Measurements from ENCODE around the gene OGFOD2. TPM values are rescaled to one million over a fixed set of nuclear protein-coding genes. Genes with fewer than 3 reads are reported as not detected.

OGFOD2 gene
- polyA plus RNA-seq, 1 donor (not counting 4 experiments of a cell fraction or from before 2014, with no cell fraction given) = 6.9 TPM

GRCh38 chr12:123010110-123010509 is 35.1 kb downstream of the OGFOD2 start:
- H2AFZ ChIP-seq (ENCODE audit: control insufficient read depth, low read length) = no peak overlapping the region
- H3K9me3 ChIP-seq (ENCODE audit: control insufficient read depth, low read depth, low read length) = no peaks in the 10 kb centered on the region
- no peak for DNase-seq (ENCODE audit: low read depth, low spot score)
- no peak overlapping the region for H3K9ac ChIP-seq (ENCODE audit: control insufficient read depth, extremely low read depth, insufficient read depth, low read length)
- H4K20me1 ChIP-seq (ENCODE audit: control insufficient read depth, extremely low read depth, insufficient read depth, low read length) = no peaks in the 10 kb centered on the region
- H3K79me2 ChIP-seq (ENCODE audit: control insufficient read depth, insufficient read depth, low read length) = no peaks in the 10 kb centered on the region
- H3K36me3 ChIP-seq (ENCODE audit: control insufficient read depth in 2 of 2, extremely low read depth in 1 of 2, insufficient read depth in 2 of 2, low read length in 2 of 2) = peaks cover 2 to 14% of the 10 kb centered on the region in 2 experiments
- no peaks in the 10 kb centered on the region for H3K4me1 ChIP-seq (ENCODE audit: control insufficient read depth, extremely low read depth, insufficient read depth, low read length)
- TF ChIP-seq CTCF (optimal IDR thresholded peaks at IDR 0.05 in 1 of 3, IDR thresholded peaks at IDR 0.05 in 1 of 3, conservative IDR thresholded peaks at IDR 0.05 in 1 of 3; ENCODE audit: extremely low read depth in 1 of 3, insufficient read depth in 2 of 3, low read length in 3 of 3) = no peak
- TF ChIP-seq EZH2 (IDR thresholded peaks at IDR 0.05; ENCODE audit: low read length) = no peak
- no peaks in the 10 kb centered on the region for H3K9me1 ChIP-seq (ENCODE audit: control insufficient read depth, extremely low read depth, insufficient read depth, low read length)
- no peaks in the 10 kb centered on the region for H3K27me3 ChIP-seq (ENCODE audit: control insufficient read depth, extremely low read depth, insufficient read depth, low read length)
- no peak overlapping the region for H3K4me3 ChIP-seq (ENCODE audit: control insufficient read depth in 2 of 3, extremely low read depth in 1 of 3, insufficient read depth in 2 of 3, low read depth in 1 of 3, low read length in 3 of 3)
- dilution Hi-C loops (cut with MboI; ENCODE audit: extremely low pct_ligation_motif_present, low sequenced_read_pairs) = no loop called here
- H3K27ac ChIP-seq (ENCODE audit: control insufficient read depth, insufficient read depth, low read length) = no peak overlapping the region
- H3K4me2 ChIP-seq (ENCODE audit: control insufficient read depth, extremely low read depth, insufficient read depth, low read depth, low read length) = no peak overlapping the region
- no peak for FAIRE-seq

- FAIRE-seq (no peak), DNase-seq (ENCODE audit: low read depth, low spot score) (no peak)
- dilution Hi-C loops (cut with MboI; ENCODE audit: extremely low pct_ligation_motif_present, low sequenced_read_pairs) = no loop called here
- Histone ChIP-seq H3K4me1 (ENCODE audit: control insufficient read depth, extremely low read depth, insufficient read depth, low read length) (no peaks in the 10 kb centered on the region), H3K4me3 (ENCODE audit: control insufficient read depth in 2 of 3, extremely low read depth in 1 of 3, insufficient read depth in 2 of 3, low read depth in 1 of 3, low read length in 3 of 3) (no peak overlapping the region), H2AFZ (ENCODE audit: control insufficient read depth, low read length) (no peak overlapping the region), H3K9me3 (ENCODE audit: control insufficient read depth, low read depth, low read length) (no peaks in the 10 kb centered on the region), H3K4me2 (ENCODE audit: control insufficient read depth, extremely low read depth, insufficient read depth, low read depth, low read length) (no peak overlapping the region), H3K27me3 (ENCODE audit: control insufficient read depth, extremely low read depth, insufficient read depth, low read length) (no peaks in the 10 kb centered on the region), H4K20me1 (ENCODE audit: control insufficient read depth, extremely low read depth, insufficient read depth, low read length) (no peaks in the 10 kb centered on the region), H3K9ac (ENCODE audit: control insufficient read depth, extremely low read depth, insufficient read depth, low read length) (no peak overlapping the region), H3K9me1 (ENCODE audit: control insufficient read depth, extremely low read depth, insufficient read depth, low read length) (no peaks in the 10 kb centered on the region), H3K79me2 (ENCODE audit: control insufficient read depth, insufficient read depth, low read length) (no peaks in the 10 kb centered on the region), H3K27ac (ENCODE audit: control insufficient read depth, insufficient read depth, low read length) (no peak overlapping the region), H3K36me3 (ENCODE audit: control insufficient read depth in 2 of 2, extremely low read depth in 1 of 2, insufficient read depth in 2 of 2, low read length in 2 of 2) (peaks cover 2 to 13% of the 10 kb centered on the region in 2 experiments)
- TF ChIP-seq CTCF (optimal IDR thresholded peaks at IDR 0.05 in 1 of 3, IDR thresholded peaks at IDR 0.05 in 1 of 3, conservative IDR thresholded peaks at IDR 0.05 in 1 of 3; ENCODE audit: extremely low read depth in 1 of 3, insufficient read depth in 2 of 3, low read length in 3 of 3) = no peak
- TF ChIP-seq EZH2 (IDR thresholded peaks at IDR 0.05; ENCODE audit: low read length) = no peak
These were observed 35.6 kb downstream of the OGFOD2 start for GRCh38 chr12:123010681-123011080.
